CD4-positive, alpha-beta T cell (primary cell): ENCODE data around the gene NPPB. TPM values are rescaled to one million over a fixed set of nuclear protein-coding genes. Genes with fewer than 3 reads are reported as not detected.
A peak's percentile ranks its signal among the peaks of the same experiment; 100 is the strongest.

ENCODE experiments used
- ATAC-seq: fragments of 200-7000 bp; cut with Tn5 transposase; one replicate; pipeline ENCODE4 v1.10.0; 2022; ENCODE audit warnings: mild to moderate bottlenecking; ENCODE audit not compliant: poor library complexity
- CTCF ChIA-PET: fragments of 350-600 bp; sonication (Branson Sonifier 250); formaldehyde crosslinking; loops from one replicate; lab custom pipeline; 2021; ENCODE audit warnings: antibody characterized with exemption, inconsistent platforms; lab: Charles Lee
- POLR2A ChIA-PET: fragments of 350-600 bp; sonication (Branson Sonifier 250); formaldehyde crosslinking; loops from one replicate; lab custom pipeline; 2021; ENCODE audit warnings: antibody characterized with exemption, inconsistent platforms; lab: Charles Lee
- DNase-seq, 14 experiments: peaks; one replicate each; pipeline ENCODE4 v3.0.0-alpha.2; 2013 to 2020; ENCODE audit warnings: mixed read lengths in 2 of 14
- H3K27ac ChIP-seq, 2 donors: one replicate each; pipeline versions ENCODE4 v1.5.1 to v1.7.0; 2013; ENCODE audit warnings: low read length in 2 of 2, low read depth in 1 of 2, mild to moderate bottlenecking in 1 of 2
- H3K27me3 ChIP-seq, 2 experiments: 1 replicate in 1 of 2; 2 replicates in 1 of 2; pipeline versions ENCODE4 v1.6.1 to v1.7.0; 2013; ENCODE audit warnings: low read length in 2 of 2, control low read depth in 1 of 2, mild to moderate bottlenecking in 1 of 2, moderate library complexity in 1 of 2; ENCODE audit not compliant: insufficient read depth in 2 of 2, control insufficient read depth in 1 of 2
- H3K36me3 ChIP-seq: one replicate; pipeline ENCODE4 v1.6.1; 2013; ENCODE audit warnings: low read length, control low read depth; ENCODE audit not compliant: insufficient read depth
- H3K4me1 ChIP-seq: one replicate; pipeline ENCODE4 v1.6.1; 2013; ENCODE audit warnings: low read length, control low read depth; ENCODE audit not compliant: insufficient read depth
- H3K4me3 ChIP-seq: one replicate; pipeline ENCODE4 v1.5.1; 2013; ENCODE audit warnings: mild to moderate bottlenecking, low read length, moderate library complexity
- H3K9me3 ChIP-seq, 2 experiments: 1 replicate in 1 of 2; 2 replicates in 1 of 2; pipeline versions ENCODE4 v1.6.1 to v1.7.0; 2013; ENCODE audit warnings: low read length in 2 of 2, mild to moderate bottlenecking in 2 of 2, control low read depth in 1 of 2, moderate library complexity in 1 of 2; ENCODE audit not compliant: control insufficient read depth in 1 of 2, insufficient read depth in 1 of 2
- H3K27ac Mint-ChIP-seq: one replicate; pipeline ENCODE4 v1.8.0; 2020; ENCODE audit warnings: mixed read lengths
- H3K27me3 Mint-ChIP-seq: one replicate; pipeline ENCODE4 v1.8.0; 2021; ENCODE audit warnings: mixed read lengths
- H3K36me3 Mint-ChIP-seq: one replicate; pipeline ENCODE4 v1.8.0; 2021; ENCODE audit warnings: low read depth, mixed read lengths
- H3K4me1 Mint-ChIP-seq: one replicate; pipeline ENCODE4 v1.8.0; 2021; ENCODE audit warnings: low read depth, mixed read lengths
- H3K4me3 Mint-ChIP-seq: one replicate; pipeline ENCODE4 v1.8.0; 2020; ENCODE audit warnings: mild to moderate bottlenecking, mixed read lengths
- H3K9me3 Mint-ChIP-seq: one replicate; pipeline ENCODE4 v1.8.0; 2020; ENCODE audit warnings: mixed read lengths
- intact Hi-C, 2 experiments: fragments of 100-400 bp; cut with DNase I in 1 of 2; cut with micrococcal nuclease in 1 of 2; formaldehyde crosslinking; loops; one replicate each; pipeline versions ENCODE4 v1.15.1 to v1.9.0; 2023 to 2025; cut with DNase I, micrococcal nuclease
- polyA plus RNA-seq, 2 donors: library from polyadenylated mRNA; unstranded; fragments of 120-200 nt; gene quantifications; one replicate each; pipeline ENCODE4 v1.2.1, GENCODE V29; 2013
- total RNA-seq, 174 experiments: library from RNA in 2 of 174; stranded (reverse) in 2 of 174; gene quantifications; one replicate each; pipeline ENCODE4 v1.2.3 and lab custom pipeline; 2021 to 2026
- TF ChIP-seq, protein P1 (sequence below): fragments of 200-600 bp; IDR thresholded peaks from one replicate; pipeline ENCODE4 v1.8.0; 2022; ENCODE audit warnings: antibody characterized with exemption, mild to moderate bottlenecking

The NPPB gene
- total RNA-seq (not detected), total RNA-seq (lab: John Stamatoyannopoulos, UW) (0 to 0.07 (median 0) reads per million in 172 experiments)
- polyA plus RNA-seq (2013, experiment 1 of 2), result not detected
- polyA plus RNA-seq (2013, experiment 2 of 2), result not detected

DNA sequence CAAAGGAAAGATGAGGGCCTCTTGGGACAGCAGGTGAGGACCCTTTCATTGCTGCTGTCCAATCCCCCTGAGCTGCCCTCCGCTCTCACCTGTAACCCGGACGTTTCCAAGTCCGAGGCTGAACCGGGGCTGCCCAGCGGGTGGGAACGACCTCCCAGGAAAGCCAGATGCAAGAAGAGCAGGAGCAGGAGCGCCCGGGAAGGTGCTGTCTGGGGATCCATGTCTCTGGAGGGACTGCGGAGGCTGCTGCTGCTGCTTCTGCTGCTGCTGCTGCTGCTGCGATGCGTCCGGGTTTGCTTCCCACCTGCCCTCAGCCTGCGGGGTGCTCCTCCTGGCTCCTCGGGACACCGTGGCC, at the start of gene NPPB:
TSS of gene NPPB (minus strand) at position 333 of the 355 bp plus-strand sequence. CDS start at position 221, 112 bp downstream.
- Histone ChIP-seq H3K36me3 (no peaks in the 10 kb centered on the region), H3K9me3 (peaks cover 0 to 15% of the 10 kb centered on the region in 2 experiments), H3K27ac (no peak within 1 kb of the TSS), H3K4me3 (no peak within 1 kb of the TSS), H3K4me1 (peaks cover 4% of the 10 kb centered on the region), H3K27me3 (peaks cover 56 to 75% of the 10 kb centered on the region in 2 experiments)
- no peak within 1 kb of the TSS for H3K4me3 Mint-ChIP-seq
- H3K36me3 Mint-ChIP-seq, result no peaks in the 10 kb centered on the region
- intact Hi-C loops, result loop anchor here in 1 of 2 experiments (5.0 kb wide), 1 partner anchor 49 kb away; no protein-coding TSS in a partner anchor
- no peaks in the 10 kb centered on the region for H3K9me3 Mint-ChIP-seq
- ATAC-seq (no peak), DNase-seq (no peak)
- H3K4me1 Mint-ChIP-seq, result no peaks in the 10 kb centered on the region
- peaks cover 74% of the 10 kb centered on the region for H3K27me3 Mint-ChIP-seq
- no peak within 1 kb of the TSS for H3K27ac Mint-ChIP-seq
- TF ChIP-seq, protein P1, sequence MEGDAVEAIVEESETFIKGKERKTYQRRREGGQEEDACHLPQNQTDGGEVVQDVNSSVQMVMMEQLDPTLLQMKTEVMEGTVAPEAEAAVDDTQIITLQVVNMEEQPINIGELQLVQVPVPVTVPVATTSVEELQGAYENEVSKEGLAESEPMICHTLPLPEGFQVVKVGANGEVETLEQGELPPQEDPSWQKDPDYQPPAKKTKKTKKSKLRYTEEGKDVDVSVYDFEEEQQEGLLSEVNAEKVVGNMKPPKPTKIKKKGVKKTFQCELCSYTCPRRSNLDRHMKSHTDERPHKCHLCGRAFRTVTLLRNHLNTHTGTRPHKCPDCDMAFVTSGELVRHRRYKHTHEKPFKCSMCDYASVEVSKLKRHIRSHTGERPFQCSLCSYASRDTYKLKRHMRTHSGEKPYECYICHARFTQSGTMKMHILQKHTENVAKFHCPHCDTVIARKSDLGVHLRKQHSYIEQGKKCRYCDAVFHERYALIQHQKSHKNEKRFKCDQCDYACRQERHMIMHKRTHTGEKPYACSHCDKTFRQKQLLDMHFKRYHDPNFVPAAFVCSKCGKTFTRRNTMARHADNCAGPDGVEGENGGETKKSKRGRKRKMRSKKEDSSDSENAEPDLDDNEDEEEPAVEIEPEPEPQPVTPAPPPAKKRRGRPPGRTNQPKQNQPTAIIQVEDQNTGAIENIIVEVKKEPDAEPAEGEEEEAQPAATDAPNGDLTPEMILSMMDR, result no peak
- POLR2A ChIA-PET, result no interaction called here
- CTCF ChIA-PET, result no interaction called here

DNA sequence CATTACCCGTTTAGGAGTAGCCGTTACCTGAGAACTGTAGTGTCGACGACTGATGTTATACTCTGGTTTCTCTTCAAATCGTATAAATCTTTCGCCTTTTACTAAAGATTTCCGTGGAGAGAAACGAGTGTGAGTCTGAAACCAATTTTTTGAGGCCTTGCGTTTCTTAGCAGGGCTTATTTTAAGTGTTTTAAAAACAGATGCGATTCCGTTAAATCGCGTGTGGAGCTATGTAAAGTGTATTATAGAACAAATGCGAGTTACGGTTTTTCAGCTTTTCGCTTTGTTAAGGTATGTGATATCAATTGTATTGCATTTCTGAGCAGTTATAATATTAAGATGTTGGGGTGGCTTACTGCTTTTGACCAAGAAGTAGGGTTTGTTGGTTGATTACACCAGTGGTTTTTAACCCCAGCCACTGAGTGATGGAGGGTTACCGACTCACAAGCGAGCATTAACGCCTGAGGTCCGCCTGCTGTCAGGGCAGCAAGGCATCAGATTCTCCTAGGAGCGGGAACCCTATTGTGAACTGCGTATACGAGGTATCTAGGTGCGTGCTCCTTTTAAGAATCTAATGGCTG, 49.4 kb upstream of the NPPB start:
- TF ChIP-seq, protein P1, result no peak
- peaks cover 0 to 10% of the 10 kb centered on the region in 2 experiments for H3K9me3 ChIP-seq
- no peaks in the 10 kb centered on the region for H3K36me3 ChIP-seq
- Mint-ChIP-seq H3K27ac (peak overlapping the region; percentile 100), H3K4me1 (peaks cover 41% of the 10 kb centered on the region), H3K9me3 (no peaks in the 10 kb centered on the region), H3K36me3 (peaks cover 16% of the 10 kb centered on the region), H3K4me3 (peak overlapping the region; percentile 91), H3K27me3 (peaks cover 19% of the 10 kb centered on the region)
- peak in 12 of 14 experiments; percentile 24 to 93 (median 49) for DNase-seq
- peaks cover 1 to 4% of the 10 kb centered on the region in 2 experiments for H3K27me3 ChIP-seq
- peak overlapping the region; percentile 90 for H3K4me3 ChIP-seq
- ChIA-PET CTCF (interaction anchor here (0.7 to 2.1 kb wide), 8 partner anchors 21 to 870 kb away, joined by 3 to 15 read pairs (median 4); partner anchors contain the start of genes CLCN6 and MTHFR), POLR2A (interaction anchor here (0.5 to 5.0 kb wide), 68 partner anchors 8 to 1414 kb away, joined by 3 to 133 read pairs (median 4); partner anchors contain the start of genes AGTRAP, CLCN6, EXOSC10 and FBXO2)
- H3K27ac ChIP-seq, result peak overlapping the region; percentile 86 to 97
- intact Hi-C loops, result loop anchor here (2.0 to 10.0 kb wide), 6 partner anchors 51 to 267 kb away; partner anchors contain the start of genes FBXO2 (in 1 of the 2), FBXO44 (in 1 of the 2), MFN2 (in 1 of the 2) and NPPB (in 1 of the 2)
- peak; percentile 57 for ATAC-seq
- H3K4me1 ChIP-seq, result peaks cover 36% of the 10 kb centered on the region

DNA sequence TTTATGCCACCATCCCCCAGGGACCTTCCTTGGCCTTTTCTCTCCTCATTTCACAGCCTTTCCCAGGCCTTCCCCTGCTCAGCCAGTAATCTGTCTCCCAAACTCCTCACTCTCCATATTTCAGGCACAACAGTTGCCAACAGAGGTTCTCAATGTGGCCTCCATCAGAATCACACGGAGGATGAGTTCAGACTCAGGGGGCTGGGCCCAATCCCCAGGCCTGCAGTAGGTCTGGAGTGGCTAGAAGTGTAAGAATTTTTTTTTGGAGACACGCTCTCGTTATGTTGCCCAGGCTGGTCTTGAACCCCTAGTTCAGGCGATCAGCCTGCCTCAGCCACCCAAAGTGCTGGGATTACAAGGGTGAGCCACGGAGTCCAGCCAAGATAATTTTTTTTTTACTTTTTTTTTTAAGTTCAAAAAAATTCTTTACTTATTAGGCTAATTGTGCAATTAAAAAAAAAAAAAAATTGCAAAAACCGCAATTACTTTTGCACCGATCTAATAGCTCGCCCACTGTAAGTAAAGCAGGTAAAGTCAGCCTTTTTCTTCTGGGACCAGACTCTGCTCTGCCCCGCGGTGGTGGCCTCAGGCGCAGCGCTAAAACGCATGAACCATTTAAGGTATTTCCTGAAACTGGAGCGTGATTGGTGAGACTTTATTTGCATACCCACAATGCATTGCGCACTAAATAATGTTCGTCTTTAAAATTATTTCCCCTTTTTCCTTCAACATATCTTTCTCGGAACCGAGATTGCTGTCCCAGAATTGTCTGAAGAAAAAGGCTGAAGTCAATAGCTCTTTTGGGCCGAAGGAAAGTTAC, 48.7 kb upstream of the NPPB start:
- intact Hi-C loops, result loop anchor here (1.0 to 10.0 kb wide), 8 partner anchors 50 to 267 kb away; partner anchors contain the start of genes CLCN6 (in 1 of the 2), FBXO2 (in 1 of the 2), FBXO44 (in 1 of the 2) and MFN2 (in 1 of the 2)
- peaks cover 20% of the 10 kb centered on the region for H3K27me3 Mint-ChIP-seq
- DNase-seq, result peak; percentile 80 to 97 (median 88)
- TF ChIP-seq, protein P1, result peak; percentile 81
- H3K9me3 Mint-ChIP-seq, result no peaks in the 10 kb centered on the region
- H3K9me3 ChIP-seq, result peaks cover 0 to 10% of the 10 kb centered on the region in 2 experiments
- H3K27ac Mint-ChIP-seq, result peak overlapping the region; percentile 100
- POLR2A ChIA-PET, result interaction anchor here (0.5 to 5.0 kb wide), 66 partner anchors 8 to 1413 kb away, joined by 3 to 133 read pairs (median 4); partner anchors contain the start of genes AGTRAP, CLCN6, EXOSC10 and FBXO2
- H3K36me3 ChIP-seq, result no peaks in the 10 kb centered on the region
- peak overlapping the region; percentile 86 to 97 for H3K27ac ChIP-seq
- peaks cover 6% of the 10 kb centered on the region in 2 experiments for H3K27me3 ChIP-seq
- H3K36me3 Mint-ChIP-seq, result peaks cover 16% of the 10 kb centered on the region
- CTCF ChIA-PET, result interaction anchor here (0.6 to 2.1 kb wide), 9 partner anchors 20 to 870 kb away, joined by 3 to 15 read pairs (median 4); partner anchors contain the start of genes CLCN6, MFN2 and MTHFR
- H3K4me1 ChIP-seq, result peaks cover 36% of the 10 kb centered on the region
- H3K4me3 ChIP-seq, result peak overlapping the region; percentile 90
- H3K4me1 Mint-ChIP-seq, result peaks cover 41% of the 10 kb centered on the region
- peak; percentile 67 for ATAC-seq
- H3K4me3 Mint-ChIP-seq, result peak overlapping the region; percentile 91
